B cell (primary cell): ENCODE data around the gene ARHGEF26. TPM values are rescaled to one million over a fixed set of nuclear protein-coding genes. Genes with fewer than 3 reads are reported as not detected.

Experiments used
- ATAC-seq: fragments of 200-7000 bp; cut with Tn5 transposase; one replicate; pipeline ENCODE4 v1.10.0; 2021; ENCODE audit warnings: low read depth, mild to moderate bottlenecking, moderate number of reproducible peaks, moderate library complexity
- CTCF ChIA-PET: fragments of 350-600 bp; sonication (Branson Sonifier 250); formaldehyde crosslinking; loops from one replicate; lab custom pipeline; 2021; ENCODE audit warnings: antibody characterized with exemption, inconsistent platforms; lab: Charles Lee
- POLR2A ChIA-PET: fragments of 350-600 bp; sonication (Branson Sonifier 250); formaldehyde crosslinking; loops from one replicate; lab custom pipeline; 2021; ENCODE audit warnings: antibody characterized with exemption; lab: Charles Lee
- DNase-seq: peaks from one replicate; pipeline ENCODE4 v3.0.0; 2013
- H2AFZ ChIP-seq: 2 replicates; pipeline ENCODE4 v1.6.1; 2012; ENCODE audit warnings: mild to moderate bottlenecking, low read depth, low read length; ENCODE audit not compliant: insufficient read depth, poor library complexity, severe bottlenecking
- H3K27ac ChIP-seq, 2 donors: 1 replicate in 1 of 2; 2 replicates in 1 of 2; pipeline ENCODE4 v1.5.1; 2012 to 2013; ENCODE audit warnings: low read length in 2 of 2, mild to moderate bottlenecking in 2 of 2, moderate library complexity in 1 of 2
- H3K27me3 ChIP-seq, 4 experiments: fragments of 200-600 bp in 1 of 4; sonication (generic) in 1 of 4; replicated peaks in 1 of 4; 1 replicate in 2 of 4; 2 replicates in 2 of 4; pipeline versions ENCODE4 v1.6.1 to v1.7.0; 2013 to 2016; ENCODE audit warnings: low read length in 3 of 4, mild to moderate bottlenecking in 2 of 4, mixed read lengths in 1 of 4, moderate library complexity in 1 of 4; ENCODE audit not compliant: insufficient read depth in 4 of 4, control insufficient read depth in 3 of 4; ENCODE audit errors: control extremely low read depth in 1 of 4
- H3K36me3 ChIP-seq, 2 experiments: replicated peaks in 1 of 2; 1 replicate in 1 of 2; 2 replicates in 1 of 2; pipeline versions ENCODE4 v1.6.1 to v1.7.1; 2013; ENCODE audit warnings: low read length in 1 of 2; ENCODE audit not compliant: insufficient read depth in 2 of 2, control insufficient read depth in 1 of 2; ENCODE audit errors: control extremely low read depth in 1 of 2, extremely low read depth in 1 of 2
- H3K4me1 ChIP-seq, 2 donors: fragments of 200-600 bp in 1 of 2; sonication (generic) in 1 of 2; 1 replicate in 1 of 2; 2 replicates in 1 of 2; pipeline versions ENCODE4 v1.5.1 to v1.6.1; 2013 to 2017; ENCODE audit warnings: low read length in 2 of 2; ENCODE audit not compliant: control insufficient read depth in 2 of 2, insufficient read depth in 2 of 2
- H3K4me2 ChIP-seq: replicated peaks from 2 replicates; pipeline ENCODE3; 2012; ENCODE audit warnings: mild to moderate bottlenecking, low read depth, low read length; ENCODE audit not compliant: poor library complexity, severe bottlenecking
- H3K4me3 ChIP-seq, 5 experiments: fragments of 200-600 bp in 1 of 5; sonication (generic) in 1 of 5; 1 replicate in 3 of 5; 2 replicates in 2 of 5; pipeline versions ENCODE4 v1.5.1 to v1.7.0; 2011 to 2016; ENCODE audit warnings: low read length in 4 of 5, mild to moderate bottlenecking in 4 of 5, low read depth in 2 of 5, control low read depth in 1 of 5, moderate library complexity in 1 of 5; ENCODE audit not compliant: insufficient read depth in 1 of 5; ENCODE audit errors: control extremely low read depth in 1 of 5, extremely low read depth in 1 of 5
- H3K79me2 ChIP-seq: fragments of 200-600 bp; sonication (generic); one replicate; pipeline ENCODE4 v1.6.0; 2016; ENCODE audit warnings: low read length; ENCODE audit not compliant: control insufficient read depth, insufficient read depth
- H3K9ac ChIP-seq: fragments of 200-600 bp; sonication (generic); 2 replicates; pipeline ENCODE4 v1.6.1; 2017; ENCODE audit warnings: mild to moderate bottlenecking, low read length, moderate library complexity
- H3K9me3 ChIP-seq, 3 donors: one replicate each; pipeline versions ENCODE4 v1.6.1 to v1.7.1; 2013; ENCODE audit warnings: low read length in 2 of 3; ENCODE audit not compliant: control insufficient read depth in 2 of 3, insufficient read depth in 1 of 3; ENCODE audit errors: control extremely low read depth in 1 of 3
- H4K20me1 ChIP-seq: 2 replicates; pipeline ENCODE4 v1.6.0; 2012; ENCODE audit warnings: mild to moderate bottlenecking, low read length; ENCODE audit not compliant: insufficient read depth, control insufficient read depth, poor library complexity, severe bottlenecking
- H3K27ac Mint-ChIP-seq: one replicate; pipeline ENCODE4 v1.8.0; 2021; ENCODE audit warnings: mixed read lengths
- H3K27me3 Mint-ChIP-seq: one replicate; pipeline ENCODE4 v1.8.0; 2021; ENCODE audit warnings: mixed read lengths
- H3K4me1 Mint-ChIP-seq: one replicate; pipeline ENCODE4 v1.8.0; 2021; ENCODE audit warnings: mixed read lengths
- H3K4me3 Mint-ChIP-seq: one replicate; pipeline ENCODE4 v1.8.0; 2021; ENCODE audit warnings: mixed read lengths
- H3K9me3 Mint-ChIP-seq: one replicate; pipeline ENCODE4 v1.8.0; 2022; ENCODE audit warnings: mixed read lengths; ENCODE audit not compliant: insufficient read depth
- CTCF ChIP-seq: fragments of 200-600 bp; IDR thresholded peaks from one replicate; pipeline ENCODE4 v1.8.0; 2022; ENCODE audit warnings: antibody characterized with exemption, mild to moderate bottlenecking
- EZH2 ChIP-seq: IDR thresholded peaks from 2 replicates; pipeline ENCODE4 v1.6.1; 2012; ENCODE audit warnings: borderline replicate concordance, low read depth, mild to moderate bottlenecking, moderate library complexity, low read length; ENCODE audit not compliant: insufficient read depth, poor library complexity, severe bottlenecking
- WGBS: methylation state at CpG from one replicate; pipeline ENCODE4 v1.1.5; 2013; ENCODE audit warnings: missing lambda C conversion rate; ENCODE audit not compliant: insufficient coverage; 5-methylcytosine and 5-hydroxymethylcytosine counted together
- intact Hi-C: fragments of 100-400 bp; cut with micrococcal nuclease; formaldehyde crosslinking; loops from one replicate; pipeline ENCODE4 v1.10.0; 2022
- polyA plus RNA-seq: library from polyadenylated mRNA; depleted of rRNA; stranded (reverse); fragments of >200 nt; gene quantifications from 2 replicates; pipeline ENCODE4 v1.2.3, GENCODE V29; 2012
- total RNA-seq, 2 donors: library from RNA; stranded (reverse); fragments of 120-200 nt in 1 of 2; gene quantifications; 1 replicate in 1 of 2; 2 replicates in 1 of 2; pipeline versions ENCODE4 v1.2.3 to v1.2.4, GENCODE V29; 2013 to 2022

Gene ARHGEF26
- total and polyA plus RNA-seq, 2 donors (not counting 1 experiment from before 2014, with no cell fraction given): not detected

- intact Hi-C loops: no loop called here
- Histone ChIP-seq H3K9ac (no peak overlapping the region), H3K79me2 (no peaks in the 10 kb centered on the region), H3K27me3 (no peaks in the 10 kb centered on the region), H2AFZ (no peak overlapping the region), H3K4me2 (no peak overlapping the region), H3K4me3 (no peak overlapping the region), H3K36me3 (no peaks in the 10 kb centered on the region), H3K9me3 (no peaks in the 10 kb centered on the region), H3K27ac (no peak overlapping the region), H3K4me1 (no peaks in the 10 kb centered on the region), H4K20me1 (no peaks in the 10 kb centered on the region)
- ChIA-PET POLR2A (no interaction called here), CTCF (no interaction called here)
- ATAC-seq: no peak
- Mint-ChIP-seq H3K27ac (no peak overlapping the region), H3K27me3 (peaks cover 7% of the 10 kb centered on the region), H3K9me3 (no peaks in the 10 kb centered on the region), H3K4me1 (peaks cover 3% of the 10 kb centered on the region), H3K4me3 (no peak overlapping the region)
- TF ChIP-seq CTCF (no peak), EZH2 (no peak)
- no CpG with 5 or more reads among the region's 3 CpGs for WGBS
- no peak for DNase-seq
Observed at GRCh38 chr3:154188846-154189245, 67.7 kb downstream of the ARHGEF26 start.

- ATAC-seq: no peak
- ChIA-PET CTCF (no interaction called here), POLR2A (no interaction called here)
- Histone ChIP-seq H3K9ac (no peak overlapping the region), H3K4me2 (no peak overlapping the region), H3K36me3 (no peaks in the 10 kb centered on the region), H4K20me1 (no peaks in the 10 kb centered on the region), H3K9me3 (no peaks in the 10 kb centered on the region), H3K27ac (no peak overlapping the region), H3K27me3 (no peaks in the 10 kb centered on the region), H3K4me1 (no peaks in the 10 kb centered on the region), H3K4me3 (no peak overlapping the region), H2AFZ (no peak overlapping the region), H3K79me2 (no peaks in the 10 kb centered on the region)
- no peak for DNase-seq
- Mint-ChIP-seq H3K27ac (no peak overlapping the region), H3K4me3 (no peak overlapping the region), H3K4me1 (peaks cover 3% of the 10 kb centered on the region), H3K27me3 (peaks cover 6% of the 10 kb centered on the region), H3K9me3 (no peaks in the 10 kb centered on the region)
- WGBS: 93% methylated on average over 1 of the region's 1 CpG
- intact Hi-C loops: no loop called here
- TF ChIP-seq CTCF (no peak), EZH2 (no peak)
Observed at GRCh38 chr3:154191520-154191919, 70.3 kb downstream of the ARHGEF26 start.
